GM23338 (cell line): ENCODE results near the gene IQCF2. TPM values are rescaled to one million over a fixed set of nuclear protein-coding genes. Genes with fewer than 3 reads are reported as not detected.

Source experiments
- ATAC-seq: fragments of 200-7000 bp; cut with Tn5 transposase; 3 replicates; pipeline ENCODE4 v1.9.1; 2020
- DNase-seq: peaks from one replicate; pipeline ENCODE4 v3.0.0-alpha.2; 2015; ENCODE audit warnings: low spot score
- H2AFZ ChIP-seq: fragments of 200-600 bp; sonication (generic); 2 replicates; pipeline ENCODE4 v1.8.0; 2016; ENCODE audit warnings: antibody characterized with exemption, mild to moderate bottlenecking, moderate library complexity
- H3F3A ChIP-seq: fragments of 200-600 bp; sonication (generic); replicated peaks from 2 replicates; pipeline ENCODE4 v1.8.0; 2017; ENCODE audit warnings: antibody characterized with exemption, mixed run types, low read depth
- H3K27ac ChIP-seq: fragments of 200-600 bp; sonication (generic); 2 replicates; pipeline ENCODE4 v1.6.1; 2016; ENCODE audit warnings: low read depth
- H3K27me3 ChIP-seq: fragments of 200-600 bp; sonication (generic); 2 replicates; pipeline ENCODE4 v1.8.0; 2016; ENCODE audit warnings: mild to moderate bottlenecking, mixed run types, moderate library complexity; ENCODE audit not compliant: insufficient read depth
- H3K36me3 ChIP-seq: fragments of 200-600 bp; sonication (generic); 2 replicates; pipeline ENCODE4 v1.8.0; 2016; ENCODE audit warnings: mild to moderate bottlenecking; ENCODE audit not compliant: insufficient read depth
- H3K4me1 ChIP-seq: fragments of 200-600 bp; sonication (generic); 2 replicates; pipeline ENCODE4 v1.8.0; 2016; ENCODE audit warnings: mild to moderate bottlenecking, moderate library complexity; ENCODE audit not compliant: insufficient read depth
- H3K4me2 ChIP-seq: fragments of 200-600 bp; sonication (generic); 2 replicates; pipeline ENCODE4 v1.7.1; 2017; ENCODE audit warnings: mixed run types
- H3K4me3 ChIP-seq: fragments of 200-600 bp; sonication (generic); 2 replicates; pipeline ENCODE4 v1.6.1; 2016; ENCODE audit warnings: mixed run types
- H3K79me2 ChIP-seq: fragments of 200-600 bp; sonication (generic); replicated peaks from 2 replicates; pipeline ENCODE4 v1.8.0; 2017; ENCODE audit warnings: mild to moderate bottlenecking; ENCODE audit not compliant: insufficient read depth
- H3K9me2 ChIP-seq: fragments of 200-600 bp; sonication (generic); 2 replicates; pipeline ENCODE4 v1.8.0; 2017; ENCODE audit not compliant: insufficient read depth
- H4K20me1 ChIP-seq: fragments of 200-600 bp; sonication (generic); replicated peaks from 2 replicates; pipeline ENCODE4 v1.8.0; 2017; ENCODE audit warnings: mild to moderate bottlenecking; ENCODE audit not compliant: insufficient read depth
- H3K27ac Mint-ChIP-seq: 2 replicates; pipeline ENCODE4 v1.8.0; 2020; ENCODE audit warnings: inconsistent platforms, mild to moderate bottlenecking, moderate library complexity, mixed read lengths
- H3K27me3 Mint-ChIP-seq: 3 replicates; pipeline ENCODE4 v1.8.0; 2022; ENCODE audit warnings: low read depth, mild to moderate bottlenecking, moderate library complexity, mixed read lengths, inconsistent platforms; ENCODE audit not compliant: insufficient read depth, poor library complexity
- H3K36me3 Mint-ChIP-seq: 3 replicates; pipeline ENCODE4 v1.8.0; 2021; ENCODE audit warnings: low read depth, mild to moderate bottlenecking, inconsistent platforms, moderate library complexity, mixed read lengths
- H3K4me1 Mint-ChIP-seq: 3 replicates; pipeline ENCODE4 v1.8.0; 2020; ENCODE audit warnings: mild to moderate bottlenecking, inconsistent platforms, mixed read lengths
- H3K4me3 Mint-ChIP-seq: 3 replicates; pipeline ENCODE4 v1.8.0; 2021; ENCODE audit warnings: moderate library complexity, mild to moderate bottlenecking, inconsistent platforms, mixed read lengths
- H3K9me3 Mint-ChIP-seq: 3 replicates; pipeline ENCODE4 v1.8.0; 2020; ENCODE audit warnings: moderate library complexity, mild to moderate bottlenecking, inconsistent platforms, mixed read lengths
- CREB1 ChIP-seq: fragments of 250-450 bp; sonication (Bioruptor Pico); IDR thresholded peaks from 2 replicates; pipeline ENCODE4 v1.5.0; 2020; ENCODE audit warnings: low read depth, mild to moderate bottlenecking, moderate library complexity
- CTCF ChIP-seq, 2 experiments: fragments of 200-600 bp in 1 of 2; sonication (generic) in 1 of 2; conservative IDR thresholded peaks; 2 replicates each; pipeline versions ENCODE4 v1.5.1 to v1.6.1; 2016 to 2017; ENCODE audit warnings: antibody characterized with exemption in 2 of 2, low read depth in 2 of 2, mild to moderate bottlenecking in 2 of 2, moderate library complexity in 1 of 2
- EZH2 ChIP-seq: fragments of 200-600 bp; sonication (generic); IDR thresholded peaks from one replicate; pipeline ENCODE4 v1.8.0; 2017; ENCODE audit warnings: antibody characterized with exemption, mild to moderate bottlenecking, low read depth; ENCODE audit not compliant: unreplicated experiment
- EZH2phosphoT487 ChIP-seq: fragments of 200-600 bp; sonication (generic); IDR thresholded peaks from one replicate; pipeline ENCODE4 v1.8.1; 2018; ENCODE audit warnings: antibody characterized with exemption; ENCODE audit not compliant: unreplicated experiment
- JUNB ChIP-seq: IDR thresholded peaks from one replicate; pipeline ENCODE4 v1.6.1; 2016; ENCODE audit warnings: antibody characterized with exemption; ENCODE audit not compliant: unreplicated experiment
- NANOG ChIP-seq: IDR thresholded peaks from 2 replicates; pipeline ENCODE4 v1.6.1; 2016; ENCODE audit warnings: antibody characterized with exemption, borderline replicate concordance
- POLR2AphosphoS5 ChIP-seq: IDR thresholded peaks from 2 replicates; pipeline ENCODE4 v1.6.1; 2016; ENCODE audit warnings: antibody characterized with exemption, low read depth
- REST ChIP-seq: IDR thresholded peaks from one replicate; pipeline ENCODE4 v1.6.1; 2018; ENCODE audit warnings: antibody characterized with exemption; ENCODE audit not compliant: unreplicated experiment
- STAT1 ChIP-seq: IDR thresholded peaks from one replicate; pipeline ENCODE4 v1.6.1; 2016; ENCODE audit warnings: antibody characterized with exemption; ENCODE audit not compliant: unreplicated experiment
- ZNF114 ChIP-seq: fragments of 250-450 bp; sonication (Bioruptor Pico); IDR thresholded peaks from 2 replicates; pipeline ENCODE4 v1.5.0; 2020; ENCODE audit warnings: mild to moderate bottlenecking, moderate library complexity
- ZNF331 ChIP-seq: fragments of 250-450 bp; sonication (Bioruptor Pico); IDR thresholded peaks from 2 replicates; pipeline ENCODE4 v1.5.0; 2020; ENCODE audit warnings: low read depth, mild to moderate bottlenecking, moderate library complexity
- ZNF462 ChIP-seq: fragments of 250-450 bp; sonication (Bioruptor Pico); IDR thresholded peaks from 2 replicates; pipeline ENCODE4 v1.5.0; 2020; ENCODE audit warnings: mild to moderate bottlenecking, moderate library complexity
- polyA plus RNA-seq: library from polyadenylated mRNA; unstranded; fragments of >200 nt; fragmentation: Nextera tagmentation; extraction: Ambion mirVana; gene quantifications from 2 replicates; pipeline ENCODE4 v1.2.1, GENCODE V29; 2016
- total RNA-seq: library from RNA; depleted of rRNA; stranded (reverse); fragments of >200 nt; shearing (Covaris generic); gene quantifications from 2 replicates; pipeline ENCODE4 v1.2.3, GENCODE V29; 2014
- TF ChIP-seq, protein P1 (sequence below): IDR thresholded peaks from 2 replicates; pipeline ENCODE4 v1.6.1; 2016; ENCODE audit warnings: antibody characterized with exemption

Gene IQCF2
- total and polyA plus RNA-seq, 2 experiments from 2014 or later: not detected

DNA sequence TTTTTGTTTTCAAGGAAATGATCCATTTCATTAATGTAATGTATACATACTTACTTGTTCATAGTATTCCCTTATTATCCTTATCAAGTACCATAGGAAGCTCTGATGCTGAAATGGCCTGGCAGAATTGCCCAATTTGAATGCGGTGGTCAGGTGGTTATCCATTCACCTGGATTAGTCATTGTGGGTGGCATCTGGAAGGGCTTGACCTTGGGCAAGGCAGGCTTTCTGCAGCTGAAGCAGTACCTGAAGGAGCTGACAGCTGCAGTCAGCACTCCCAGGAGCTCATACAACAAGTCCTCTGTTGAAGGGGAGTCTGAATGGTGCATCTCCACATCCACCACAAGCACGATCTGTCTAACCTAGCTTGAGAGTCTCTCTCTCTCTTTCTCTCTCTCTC is 26.2 kb downstream of the IQCF2 start:
- Histone ChIP-seq H3K36me3 (no peaks in the 10 kb centered on the region), H3K4me3 (no peak overlapping the region), H3K4me2 (no peak overlapping the region), H3K9me2 (peaks cover 9% of the 10 kb centered on the region), H3K27ac (no peak overlapping the region), H3K79me2 (no peaks in the 10 kb centered on the region), H2AFZ (no peak overlapping the region), H3K4me1 (no peaks in the 10 kb centered on the region), H3F3A (no peaks in the 10 kb centered on the region), H3K27me3 (no peaks in the 10 kb centered on the region), H4K20me1 (no peaks in the 10 kb centered on the region)
- Mint-ChIP-seq H3K27me3 (peaks cover 2% of the 10 kb centered on the region), H3K4me1 (peaks cover 4% of the 10 kb centered on the region; the same call in 2 of the 3 replicates), H3K9me3 (no peaks in the 10 kb centered on the region), H3K36me3 (no peaks in the 10 kb centered on the region), H3K27ac (no peak overlapping the region), H3K4me3 (no peak overlapping the region)
- no peak for ATAC-seq
- no peak for DNase-seq
- TF ChIP-seq POLR2AphosphoS5: no peak
- no peak for TF ChIP-seq NANOG
- no peak for TF ChIP-seq CREB1 (CRISPR knock-in tag)
- no peak for TF ChIP-seq STAT1
- no peak for TF ChIP-seq ZNF331 (CRISPR knock-in tag)
- no peak for TF ChIP-seq ZNF114 (CRISPR knock-in tag)
- TF ChIP-seq REST: no peak
- TF ChIP-seq JUNB: no peak
- TF ChIP-seq ZNF462 (CRISPR knock-in tag): no peak
- no peak for TF ChIP-seq EZH2
- no peak for TF ChIP-seq EZH2phosphoT487
- no peak for TF ChIP-seq CTCF (conservative IDR thresholded peaks at IDR 0.05; ENCODE audit: low read depth in 2 of 2)
- TF ChIP-seq, protein P1, sequence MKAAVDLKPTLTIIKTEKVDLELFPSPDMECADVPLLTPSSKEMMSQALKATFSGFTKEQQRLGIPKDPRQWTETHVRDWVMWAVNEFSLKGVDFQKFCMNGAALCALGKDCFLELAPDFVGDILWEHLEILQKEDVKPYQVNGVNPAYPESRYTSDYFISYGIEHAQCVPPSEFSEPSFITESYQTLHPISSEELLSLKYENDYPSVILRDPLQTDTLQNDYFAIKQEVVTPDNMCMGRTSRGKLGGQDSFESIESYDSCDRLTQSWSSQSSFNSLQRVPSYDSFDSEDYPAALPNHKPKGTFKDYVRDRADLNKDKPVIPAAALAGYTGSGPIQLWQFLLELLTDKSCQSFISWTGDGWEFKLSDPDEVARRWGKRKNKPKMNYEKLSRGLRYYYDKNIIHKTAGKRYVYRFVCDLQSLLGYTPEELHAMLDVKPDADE: no peak
